ENCODE data around the gene TNRC18. TPM values are rescaled to one million over a fixed set of nuclear protein-coding genes. Genes with fewer than 3 reads are reported as not detected.

Gene TNRC18
- total and polyA plus RNA-seq, 2 donors (not counting 1 experiment from before 2014, with no cell fraction given), result 17.8 to 75.0 TPM

- Mint-ChIP-seq H3K27me3 (no peaks in the 10 kb centered on the region), H3K4me3 (no peak overlapping the region), H3K9me3 (ENCODE audit: insufficient read depth) (peaks cover 6% of the 10 kb centered on the region), H3K4me1 (peaks cover 15% of the 10 kb centered on the region), H3K27ac (no peak overlapping the region)
- intact Hi-C loops (cut with micrococcal nuclease), result no loop called here
- ChIA-PET POLR2A (no interaction called here), CTCF (no interaction called here)
- H3K4me3 ChIP-seq (ENCODE audit: control extremely low read depth in 1 of 5, extremely low read depth in 1 of 5, insufficient read depth in 1 of 5, low read depth in 2 of 5, low read length in 4 of 5), result no peak overlapping the region
- DNase-seq (no peak), ATAC-seq (ENCODE audit: low read depth) (no peak)
- TF ChIP-seq EZH2 (IDR thresholded peaks at IDR 0.05; ENCODE audit: borderline replicate concordance, insufficient read depth, low read depth, low read length, poor library complexity, severe bottlenecking) (no peak), CTCF (IDR thresholded peaks at IDR 0.05) (no peak)
- WGBS (ENCODE audit: insufficient coverage), result 97% methylated on average over 43 of the region's 43 CpGs
- H2AFZ ChIP-seq (ENCODE audit: insufficient read depth, low read depth, low read length, poor library complexity, severe bottlenecking), result no peak overlapping the region
- peaks cover 58% of the 10 kb centered on the region for H4K20me1 ChIP-seq (ENCODE audit: control insufficient read depth, insufficient read depth, low read length, poor library complexity, severe bottlenecking)
- H3K36me3 ChIP-seq (replicated peaks in 1 of 2; ENCODE audit: control extremely low read depth in 1 of 2, control insufficient read depth in 1 of 2, extremely low read depth in 1 of 2, insufficient read depth in 2 of 2, low read length in 1 of 2), result peaks cover 0 to 32% of the 10 kb centered on the region in 2 experiments
- no peak overlapping the region for H3K27ac ChIP-seq (ENCODE audit: low read length in 2 of 2)
- no peak overlapping the region for H3K9ac ChIP-seq (ENCODE audit: low read length)
- H3K4me2 ChIP-seq (replicated peaks; ENCODE audit: low read depth, low read length, poor library complexity, severe bottlenecking), result no peak overlapping the region
- peaks cover 14 to 16% of the 10 kb centered on the region in 2 donors for H3K4me1 ChIP-seq (ENCODE audit: control insufficient read depth in 2 of 2, insufficient read depth in 2 of 2, low read length in 2 of 2)
- H3K79me2 ChIP-seq (ENCODE audit: control insufficient read depth, insufficient read depth, low read length), result peaks cover 30% of the 10 kb centered on the region
- H3K9me3 ChIP-seq (ENCODE audit: control extremely low read depth in 1 of 3, control insufficient read depth in 2 of 3, insufficient read depth in 1 of 3, low read length in 2 of 3), result peaks cover 0 to 23% (median 9%) of the 10 kb centered on the region in 3 donors
- no peaks in the 10 kb centered on the region for H3K27me3 ChIP-seq (replicated peaks in 1 of 4; ENCODE audit: control extremely low read depth in 1 of 4, control insufficient read depth in 3 of 4, insufficient read depth in 4 of 4, low read length in 3 of 4)
Observed at GRCh38 chr7:5332579-5332978, 91.1 kb downstream of the TNRC18 start.

GRCh38 chr7:5330288-5330687 lies 93.3 kb downstream of the TNRC18 start:
- Histone ChIP-seq H3K9ac (ENCODE audit: low read length) (no peak overlapping the region), H3K36me3 (replicated peaks in 1 of 2; ENCODE audit: control extremely low read depth in 1 of 2, control insufficient read depth in 1 of 2, extremely low read depth in 1 of 2, insufficient read depth in 2 of 2, low read length in 1 of 2) (peaks cover 0 to 28% of the 10 kb centered on the region in 2 experiments), H2AFZ (ENCODE audit: insufficient read depth, low read depth, low read length, poor library complexity, severe bottlenecking) (no peak overlapping the region), H3K4me2 (replicated peaks; ENCODE audit: low read depth, low read length, poor library complexity, severe bottlenecking) (no peak overlapping the region), H3K4me1 (ENCODE audit: control insufficient read depth in 2 of 2, insufficient read depth in 2 of 2, low read length in 2 of 2) (peaks cover 14 to 16% of the 10 kb centered on the region in 2 donors), H4K20me1 (ENCODE audit: control insufficient read depth, insufficient read depth, low read length, poor library complexity, severe bottlenecking) (peaks cover 52% of the 10 kb centered on the region), H3K9me3 (ENCODE audit: control extremely low read depth in 1 of 3, control insufficient read depth in 2 of 3, insufficient read depth in 1 of 3, low read length in 2 of 3) (peaks cover 0 to under 1% (median 0%) of the 10 kb centered on the region in 3 donors), H3K27me3 (replicated peaks in 1 of 4; ENCODE audit: control extremely low read depth in 1 of 4, control insufficient read depth in 3 of 4, insufficient read depth in 4 of 4, low read length in 3 of 4) (no peaks in the 10 kb centered on the region), H3K79me2 (ENCODE audit: control insufficient read depth, insufficient read depth, low read length) (peaks cover 24% of the 10 kb centered on the region), H3K4me3 (ENCODE audit: control extremely low read depth in 1 of 5, extremely low read depth in 1 of 5, insufficient read depth in 1 of 5, low read depth in 2 of 5, low read length in 4 of 5) (no peak overlapping the region), H3K27ac (ENCODE audit: low read length in 2 of 2) (no peak overlapping the region)
- Mint-ChIP-seq H3K9me3 (ENCODE audit: insufficient read depth) (no peaks in the 10 kb centered on the region), H3K4me3 (no peak overlapping the region), H3K27me3 (no peaks in the 10 kb centered on the region), H3K4me1 (peaks cover 17% of the 10 kb centered on the region), H3K27ac (no peak overlapping the region)
- DNase-seq (no peak), ATAC-seq (ENCODE audit: low read depth) (no peak)
- TF ChIP-seq CTCF (IDR thresholded peaks at IDR 0.05) (no peak), EZH2 (IDR thresholded peaks at IDR 0.05; ENCODE audit: borderline replicate concordance, insufficient read depth, low read depth, low read length, poor library complexity, severe bottlenecking) (no peak)
- intact Hi-C loops (cut with micrococcal nuclease), result no loop called here
- ChIA-PET CTCF (no interaction called here), POLR2A (no interaction called here)
- 100% methylated on average over 3 of the region's 3 CpGs for WGBS (ENCODE audit: insufficient coverage)

Measured in B cell (primary cell).